ENCODE results near the gene HEATR3.

Gene HEATR3

DNA sequence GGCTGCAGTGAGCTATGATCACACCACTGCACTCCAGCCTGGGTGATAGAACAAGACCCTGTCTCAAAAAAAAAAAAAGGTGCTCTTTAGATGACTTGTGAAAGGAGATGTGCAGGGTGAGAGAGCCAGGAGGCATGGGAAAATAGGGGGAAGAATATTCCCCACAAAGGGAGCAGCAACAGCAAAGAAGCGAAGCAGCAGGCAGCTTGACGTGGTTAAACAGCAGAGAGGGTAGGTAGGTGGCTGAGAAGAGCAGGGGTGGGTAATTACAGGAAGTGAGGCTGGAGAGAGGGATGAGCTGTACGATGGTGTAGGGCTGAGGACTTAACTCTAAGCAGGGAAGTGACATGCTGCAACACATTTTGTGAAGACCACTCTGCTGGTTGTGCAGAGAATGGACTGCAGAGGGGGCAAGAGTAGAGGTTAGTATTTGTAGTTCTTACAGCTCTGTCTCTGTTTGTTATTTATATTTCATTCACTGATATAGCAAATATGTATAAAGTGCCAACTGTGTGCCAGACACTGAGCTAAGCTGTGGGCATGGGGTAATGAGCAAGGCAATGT lies 1.6 kb downstream of the HEATR3 start:
- H3K27me3 Mint-ChIP-seq: no peaks in the 10 kb centered on the region
- peaks cover 12 to 22% of the 10 kb centered on the region in 2 donors for H3K36me3 Mint-ChIP-seq
- ATAC-seq (replicated peaks) (peak in 1 of 2 donors; percentile 12), DNase-seq (no peak)
- H3K4me1 Mint-ChIP-seq: peaks cover 23 to 25% of the 10 kb centered on the region in 2 donors
- H3K4me3 Mint-ChIP-seq: peak overlapping the region; percentile 88 to 91
- peak overlapping the region; percentile 57 for H3K27ac Mint-ChIP-seq
- no peaks in the 10 kb centered on the region for H3K9me3 Mint-ChIP-seq

DNA sequence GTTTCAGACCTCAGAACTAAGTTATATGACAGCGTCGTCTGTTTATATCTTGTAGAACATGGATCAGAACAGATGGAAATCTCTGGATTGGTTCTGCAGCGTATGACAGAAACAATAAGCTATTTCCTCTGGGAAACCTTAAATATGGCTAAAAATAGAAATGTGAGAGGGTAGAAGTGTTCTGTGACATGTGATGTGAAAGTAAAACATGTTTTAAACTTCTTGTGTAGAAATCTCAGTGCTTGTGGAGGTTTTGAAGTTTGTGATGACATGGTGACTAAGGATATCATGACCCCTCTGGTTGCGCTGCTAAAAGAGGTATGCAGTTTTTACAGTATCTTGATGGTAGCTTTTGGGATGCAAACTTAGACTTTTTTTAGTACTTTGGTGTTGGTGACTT lies 2.8 kb downstream of the HEATR3 start:
- Mint-ChIP-seq H3K27me3 (no peaks in the 10 kb centered on the region), H3K4me1 (peaks cover 23 to 26% of the 10 kb centered on the region in 2 donors), H3K9me3 (no peaks in the 10 kb centered on the region), H3K36me3 (peaks cover 14 to 33% of the 10 kb centered on the region in 2 donors), H3K4me3 (peak overlapping the region in 1 of 2 donors; percentile 14), H3K27ac (no peak overlapping the region)
- no peak for ATAC-seq (replicated peaks)
- no peak for DNase-seq

DNA sequence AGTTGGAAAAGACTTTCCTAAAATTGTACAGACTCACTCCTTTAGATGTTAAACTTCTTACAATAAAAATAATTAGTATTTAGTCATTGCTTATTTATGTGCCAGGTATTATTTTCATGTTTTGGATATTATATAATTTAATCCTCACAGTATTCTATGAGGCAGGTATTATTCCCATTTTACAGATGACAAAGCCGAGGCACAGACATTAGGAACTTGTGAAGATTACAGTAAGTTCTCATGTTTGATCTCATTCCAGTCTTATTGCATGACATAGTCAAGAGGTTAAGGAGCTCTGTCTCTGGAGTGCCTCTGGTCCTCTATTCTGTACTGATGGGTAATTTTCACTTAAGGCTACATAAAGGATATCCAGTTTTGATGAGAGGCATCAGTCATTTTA lies 3.3 kb downstream of the HEATR3 start:
- H3K27ac Mint-ChIP-seq: no peak overlapping the region
- no peaks in the 10 kb centered on the region for H3K9me3 Mint-ChIP-seq
- DNase-seq (no peak), ATAC-seq (replicated peaks) (no peak)
- H3K4me3 Mint-ChIP-seq: no peak overlapping the region
- H3K4me1 Mint-ChIP-seq: peaks cover 23 to 26% of the 10 kb centered on the region in 2 donors
- peaks cover 14 to 33% of the 10 kb centered on the region in 2 donors for H3K36me3 Mint-ChIP-seq
- H3K27me3 Mint-ChIP-seq: no peaks in the 10 kb centered on the region

DNA sequence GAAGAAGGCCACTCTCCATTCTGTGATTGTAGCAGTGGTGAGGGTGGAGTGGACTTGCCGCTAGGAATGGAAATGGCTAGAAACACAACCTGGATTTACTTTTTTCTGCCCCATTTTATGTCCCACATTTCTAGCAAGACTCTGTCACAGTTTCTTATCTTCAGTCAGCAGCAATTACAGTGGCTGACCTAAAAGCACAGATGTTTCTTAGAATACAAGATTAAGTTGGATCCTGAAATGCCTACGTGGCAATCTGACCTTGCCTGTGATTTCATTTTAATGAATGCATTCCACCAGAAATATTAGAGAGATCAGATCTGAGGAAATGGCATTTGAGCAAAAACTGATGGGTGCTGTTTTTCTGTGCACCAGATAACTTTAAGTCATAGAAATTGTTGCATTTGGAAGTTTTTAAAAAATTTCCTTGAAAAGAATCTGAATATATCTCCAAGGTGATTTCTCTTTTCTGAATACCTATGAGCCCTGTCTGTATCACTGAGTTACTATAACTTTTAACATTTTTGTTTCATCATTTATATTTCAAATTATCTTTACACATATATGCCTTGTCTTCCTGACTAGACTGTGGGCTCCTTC lies 5.4 kb downstream of the HEATR3 start:
- H3K4me3 Mint-ChIP-seq: no peak overlapping the region
- peak overlapping the region; percentile 14 for H3K27ac Mint-ChIP-seq
- peaks cover 23 to 24% of the 10 kb centered on the region in 2 donors for H3K4me1 Mint-ChIP-seq
- ATAC-seq (replicated peaks) (no peak), DNase-seq (no peak)
- peaks cover 17 to 43% of the 10 kb centered on the region in 2 donors for H3K36me3 Mint-ChIP-seq
- no peaks in the 10 kb centered on the region for H3K9me3 Mint-ChIP-seq
- H3K27me3 Mint-ChIP-seq: no peaks in the 10 kb centered on the region

DNA sequence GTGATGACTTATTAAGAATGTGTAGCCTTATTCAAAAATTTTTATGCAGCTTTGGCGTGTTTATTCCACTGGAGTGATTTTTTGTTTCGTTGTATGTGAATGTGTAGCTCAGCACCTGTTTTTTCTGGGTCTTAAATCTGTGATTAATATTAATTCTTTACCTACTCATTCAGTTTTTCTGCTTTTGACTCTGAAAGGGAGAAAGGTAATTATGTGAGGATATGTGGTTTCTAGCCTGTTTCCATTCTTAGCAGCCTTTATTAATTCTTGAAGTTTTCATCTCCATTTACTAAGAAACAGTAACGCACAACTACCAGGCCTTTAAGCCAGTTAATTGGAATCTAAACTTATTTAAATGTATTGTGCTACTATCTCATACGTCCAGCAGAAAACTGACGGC lies 7.0 kb downstream of the HEATR3 start:
- Mint-ChIP-seq H3K27ac (no peak overlapping the region), H3K4me1 (peaks cover 10 to 14% of the 10 kb centered on the region in 2 donors), H3K9me3 (no peaks in the 10 kb centered on the region), H3K36me3 (peaks cover 26 to 41% of the 10 kb centered on the region in 2 donors), H3K27me3 (no peaks in the 10 kb centered on the region), H3K4me3 (no peak overlapping the region)
- DNase-seq (no peak), ATAC-seq (replicated peaks) (no peak)

DNA sequence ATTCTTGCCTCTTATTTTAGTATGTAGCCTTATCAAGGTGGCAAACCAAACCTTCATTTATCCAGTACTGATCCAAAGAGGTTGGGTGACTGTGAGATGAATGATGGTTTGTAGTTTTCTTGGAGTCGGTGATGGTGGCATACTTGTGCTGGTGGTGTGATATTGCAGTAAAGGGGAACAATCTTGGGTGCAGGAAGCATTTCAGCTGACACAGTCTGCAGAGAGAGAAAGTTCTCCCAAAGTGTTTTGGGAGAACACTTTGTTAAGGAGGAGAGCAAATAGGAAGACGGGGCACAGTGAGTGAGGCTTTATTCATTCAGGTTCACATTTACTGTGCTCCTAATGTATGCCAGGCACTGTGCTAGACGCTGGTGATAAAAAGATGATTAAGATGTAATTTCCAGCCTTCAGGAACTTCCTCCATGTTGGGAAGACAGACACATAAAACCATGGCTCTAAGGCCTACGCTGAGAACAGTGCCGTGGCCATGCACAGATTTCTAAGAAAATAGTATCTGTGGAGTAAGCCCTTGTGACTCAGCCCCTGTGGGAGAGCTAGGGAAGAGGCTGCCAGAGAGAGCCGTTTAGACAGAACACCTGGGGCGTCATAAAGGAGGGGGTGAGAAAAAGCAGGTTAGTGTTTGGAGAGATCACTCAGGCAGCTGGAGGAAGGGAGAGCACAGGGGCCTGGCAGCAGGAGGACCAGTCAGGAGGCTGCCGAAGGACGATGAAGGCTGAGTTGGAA lies 13.8 kb downstream of the HEATR3 start:
- Mint-ChIP-seq H3K27me3 (no peaks in the 10 kb centered on the region), H3K4me3 (no peak overlapping the region), H3K9me3 (no peaks in the 10 kb centered on the region), H3K4me1 (no peaks in the 10 kb centered on the region), H3K27ac (no peak overlapping the region), H3K36me3 (peaks cover 38 to 51% of the 10 kb centered on the region in 2 donors)
- no peak for ATAC-seq (replicated peaks)
- no peak for DNase-seq

DNA sequence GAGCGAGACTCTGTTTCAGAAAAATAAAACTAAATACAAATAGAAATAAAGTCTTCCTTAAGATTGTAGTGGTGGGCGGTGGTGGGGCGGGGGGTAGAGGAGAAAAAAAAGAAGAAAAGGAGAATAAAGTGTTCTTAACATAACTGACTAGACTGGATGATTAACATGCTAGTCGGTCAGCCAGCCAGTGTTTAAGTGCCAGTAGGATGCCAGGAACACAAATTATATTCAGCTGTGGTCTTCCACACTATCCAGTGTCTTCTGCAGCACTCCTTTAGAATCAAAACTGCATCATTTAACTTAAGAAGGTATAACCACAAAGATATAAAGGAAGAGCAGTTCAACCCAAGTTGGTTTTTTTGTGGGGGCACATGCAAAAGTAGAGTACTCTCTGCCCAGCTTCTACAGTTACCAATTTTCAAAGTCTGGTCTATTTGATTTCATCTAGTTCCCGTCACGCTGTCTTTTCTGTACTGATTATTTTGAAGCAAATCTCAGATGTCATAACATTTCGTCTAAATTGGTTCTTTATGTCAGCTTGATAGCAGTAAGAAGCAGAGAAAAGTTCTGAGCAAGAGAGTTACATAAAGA lies 15.8 kb downstream of the HEATR3 start:
- no peak overlapping the region for H3K27ac Mint-ChIP-seq
- no peaks in the 10 kb centered on the region for H3K4me1 Mint-ChIP-seq
- DNase-seq (no peak), ATAC-seq (replicated peaks) (no peak)
- H3K27me3 Mint-ChIP-seq: no peaks in the 10 kb centered on the region
- H3K4me3 Mint-ChIP-seq: no peak overlapping the region
- H3K9me3 Mint-ChIP-seq: no peaks in the 10 kb centered on the region
- H3K36me3 Mint-ChIP-seq: peaks cover 43 to 55% of the 10 kb centered on the region in 2 donors

DNA sequence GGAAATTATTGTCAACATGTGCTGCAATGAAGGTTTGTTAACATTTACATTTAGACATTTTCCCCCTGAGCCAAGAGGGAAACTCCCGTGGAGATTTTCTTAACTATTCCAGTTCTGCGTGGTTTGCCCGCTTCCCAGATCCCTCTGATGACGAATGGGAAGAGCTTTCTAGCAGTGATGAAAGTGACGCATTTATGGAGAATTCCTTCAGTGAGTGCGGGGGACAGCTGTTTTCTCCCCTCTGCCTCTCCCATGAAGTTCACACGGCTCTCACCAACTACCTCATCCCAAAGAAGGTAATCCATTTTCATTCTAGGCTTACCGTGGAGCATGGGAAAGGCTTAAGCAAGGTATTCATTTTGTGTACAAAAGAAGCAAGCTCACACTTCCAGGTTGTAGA lies 18.2 kb downstream of the HEATR3 start:
- H3K9me3 Mint-ChIP-seq: no peaks in the 10 kb centered on the region
- no peak overlapping the region for H3K4me3 Mint-ChIP-seq
- H3K27ac Mint-ChIP-seq: no peak overlapping the region
- H3K27me3 Mint-ChIP-seq: no peaks in the 10 kb centered on the region
- ATAC-seq (replicated peaks): no peak
- H3K4me1 Mint-ChIP-seq: no peaks in the 10 kb centered on the region
- DNase-seq: no peak
- H3K36me3 Mint-ChIP-seq: peaks cover 46 to 55% of the 10 kb centered on the region in 2 donors

DNA sequence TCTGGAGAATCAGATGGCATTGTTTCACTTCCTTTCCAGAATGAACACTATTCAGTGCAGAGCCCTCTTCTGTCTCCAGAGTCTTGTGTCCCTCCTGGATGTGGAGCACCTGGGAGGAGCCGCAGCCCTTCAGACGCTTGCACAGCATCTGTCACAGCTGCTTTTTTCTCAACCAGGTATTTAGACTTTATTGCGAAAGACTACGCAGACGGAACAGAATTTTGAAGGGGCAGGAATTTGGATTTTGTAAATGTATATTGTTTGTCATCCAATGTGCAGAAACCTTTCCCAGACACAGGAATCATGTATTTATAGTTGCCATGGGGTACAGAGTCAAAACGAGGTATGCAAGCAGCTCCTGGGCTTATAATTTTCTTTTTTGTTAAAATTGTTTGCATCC lies 20.4 kb downstream of the HEATR3 start:
- no peak overlapping the region for H3K27ac Mint-ChIP-seq
- H3K36me3 Mint-ChIP-seq: peaks cover 42 to 47% of the 10 kb centered on the region in 2 donors
- H3K4me1 Mint-ChIP-seq: no peaks in the 10 kb centered on the region
- no peak for DNase-seq
- H3K9me3 Mint-ChIP-seq: no peaks in the 10 kb centered on the region
- no peak overlapping the region for H3K4me3 Mint-ChIP-seq
- H3K27me3 Mint-ChIP-seq: no peaks in the 10 kb centered on the region
- ATAC-seq (replicated peaks): no peak

DNA sequence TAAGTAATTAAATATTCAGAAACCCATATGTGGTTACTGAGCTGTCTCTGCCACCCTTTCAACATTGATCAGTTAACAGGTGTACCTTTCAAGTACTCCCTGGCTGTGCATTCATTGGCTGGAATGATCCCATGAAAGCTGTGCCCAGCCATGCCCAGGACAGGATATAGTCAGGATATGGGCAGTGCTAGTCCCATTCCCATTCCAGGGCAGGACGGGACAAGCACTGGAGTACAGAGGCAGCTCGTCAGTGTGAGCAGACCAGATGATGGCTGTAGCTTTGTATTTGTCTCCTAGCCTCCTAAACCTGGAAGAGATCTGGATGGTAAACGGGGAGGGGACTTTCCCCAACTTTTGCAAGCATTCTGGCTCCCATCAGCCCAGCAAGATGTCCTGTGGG lies 22.5 kb downstream of the HEATR3 start:
- no peaks in the 10 kb centered on the region for H3K27me3 Mint-ChIP-seq
- peaks cover 44 to 47% of the 10 kb centered on the region in 2 donors for H3K36me3 Mint-ChIP-seq
- H3K9me3 Mint-ChIP-seq: no peaks in the 10 kb centered on the region
- no peak for DNase-seq
- ATAC-seq (replicated peaks): no peak
- H3K4me3 Mint-ChIP-seq: no peak overlapping the region
- H3K27ac Mint-ChIP-seq: no peak overlapping the region
- H3K4me1 Mint-ChIP-seq: peaks cover 0 to under 1% of the 10 kb centered on the region in 2 donors

DNA sequence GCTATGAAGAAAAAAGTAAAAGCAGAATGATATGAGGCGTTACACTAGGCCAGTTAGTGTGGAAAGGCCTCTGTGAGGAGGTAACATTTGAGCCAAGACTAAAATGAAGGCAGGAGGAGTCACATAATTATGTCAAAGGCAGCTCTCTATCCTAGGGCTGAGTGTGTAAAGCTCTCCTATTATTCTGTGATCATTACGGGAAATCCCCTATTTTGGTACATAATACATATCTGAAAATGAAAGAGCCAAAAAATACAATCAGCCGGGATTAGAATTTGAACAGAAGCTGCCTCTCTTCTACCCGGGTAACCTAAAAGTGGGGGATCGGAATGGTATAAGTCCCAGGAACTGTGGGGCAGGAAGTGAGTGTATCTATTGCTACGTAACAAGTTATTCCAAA lies 27.1 kb downstream of the HEATR3 start:
- H3K4me1 Mint-ChIP-seq: peaks cover 0 to 5% of the 10 kb centered on the region in 2 donors
- no peaks in the 10 kb centered on the region for H3K9me3 Mint-ChIP-seq
- no peak overlapping the region for H3K4me3 Mint-ChIP-seq
- H3K36me3 Mint-ChIP-seq: peaks cover 25 to 39% of the 10 kb centered on the region in 2 donors
- H3K27me3 Mint-ChIP-seq: no peaks in the 10 kb centered on the region
- DNase-seq: no peak
- ATAC-seq (replicated peaks): no peak
- H3K27ac Mint-ChIP-seq: no peak overlapping the region

DNA sequence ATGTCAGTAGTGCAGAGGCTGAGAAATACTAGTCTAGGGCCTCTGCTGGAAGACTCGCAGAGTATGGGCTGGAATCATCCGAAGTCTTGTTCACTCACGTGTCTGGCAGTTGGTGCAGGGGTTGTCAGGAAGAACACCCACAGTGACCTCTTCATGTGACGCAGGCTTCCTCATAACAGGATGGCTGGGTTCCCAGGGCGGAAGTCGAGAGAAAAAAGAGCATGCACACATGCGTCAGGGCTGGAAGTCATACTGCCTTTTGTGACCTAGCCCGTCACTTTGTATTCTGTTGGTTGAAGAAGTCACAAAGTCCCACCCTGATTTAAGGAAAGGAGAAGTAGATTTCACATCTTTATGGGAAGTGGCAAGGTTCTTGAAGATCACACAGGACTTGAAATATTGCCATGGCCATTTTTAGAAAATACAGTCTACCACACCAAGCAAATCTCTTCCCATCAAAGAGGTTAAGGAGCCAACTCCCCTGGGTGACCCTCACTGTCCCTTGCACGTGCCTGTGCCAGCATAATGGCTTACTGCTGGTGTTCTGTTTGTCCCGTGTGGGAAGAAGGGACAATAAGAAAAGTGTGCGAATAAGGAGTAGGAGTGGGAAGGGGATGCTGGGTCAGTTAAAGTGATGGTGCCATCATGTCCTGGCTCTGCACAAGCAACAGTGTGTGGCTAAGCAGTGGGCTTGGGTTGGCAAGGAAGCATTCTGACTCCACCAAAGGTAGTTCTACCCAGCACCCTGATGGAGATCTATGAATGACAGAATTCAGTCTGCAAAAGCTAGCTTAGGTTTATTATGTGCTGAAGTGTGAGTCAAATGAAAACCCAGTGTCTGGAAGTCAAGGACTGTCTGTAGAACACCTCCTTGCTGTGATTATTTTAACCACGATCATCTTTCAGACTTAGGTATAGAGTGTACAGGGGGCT lies 28.1 kb downstream of the HEATR3 start:
- no peak overlapping the region for H3K27ac Mint-ChIP-seq
- ATAC-seq (replicated peaks) (no peak), DNase-seq (no peak)
- peaks cover 0 to 5% of the 10 kb centered on the region in 2 donors for H3K4me1 Mint-ChIP-seq
- no peaks in the 10 kb centered on the region for H3K9me3 Mint-ChIP-seq
- peaks cover 20 to 35% of the 10 kb centered on the region in 2 donors for H3K36me3 Mint-ChIP-seq
- no peaks in the 10 kb centered on the region for H3K27me3 Mint-ChIP-seq
- H3K4me3 Mint-ChIP-seq: no peak overlapping the region

DNA sequence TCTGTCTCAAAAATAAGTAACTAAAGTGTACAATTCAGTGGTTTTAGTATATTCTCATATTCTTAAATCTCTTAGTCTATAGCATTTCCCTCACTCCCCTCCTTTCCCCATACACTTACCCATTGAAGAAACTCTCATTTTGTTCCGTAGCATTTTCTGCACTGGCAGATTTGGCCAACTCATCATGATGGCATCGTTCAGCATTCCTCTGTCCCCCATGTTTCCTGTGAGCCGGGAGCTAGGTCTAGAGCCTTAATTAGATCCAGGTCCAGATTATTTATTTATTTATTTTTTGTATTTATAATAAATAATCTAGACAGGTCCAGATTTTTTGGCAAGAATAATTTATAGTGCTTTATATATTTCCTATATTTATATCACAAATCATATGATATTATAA lies 31.0 kb downstream of the HEATR3 start:
- Mint-ChIP-seq H3K4me1 (peaks cover 0 to 5% of the 10 kb centered on the region in 2 donors), H3K36me3 (peaks cover 23 to 40% of the 10 kb centered on the region in 2 donors), H3K9me3 (no peaks in the 10 kb centered on the region), H3K27me3 (no peaks in the 10 kb centered on the region), H3K27ac (no peak overlapping the region), H3K4me3 (no peak overlapping the region)
- ATAC-seq (replicated peaks) (no peak), DNase-seq (no peak)

All from stimulated activated naive B cell treated with anti-CD40 and anti-IgM and Interleukin-4, amounts not matched to agents 10 μg/mL and 1 μg/mL and 100 μg/mL, for 72 hours (primary cell).